Transverse colon (tissue), 4 donors: ENCODE measurements around the gene C10orf90. TPM values are rescaled to one million over a fixed set of nuclear protein-coding genes. Genes with fewer than 3 reads are reported as not detected.

ENCODE experiments used
- DNase-seq: peaks from one replicate; pipeline ENCODE4 v3.0.0-alpha.2; 2019
- H3K27ac ChIP-seq, 4 donors: fragments of 200-600 bp; sonication (generic); 2 replicates each; pipeline ENCODE4 v1.5.1; 2016 to 2018; ENCODE audit warnings: inconsistent platforms in 4 of 4
- H3K27me3 ChIP-seq: fragments of 200-600 bp; sonication (generic); 2 replicates; pipeline ENCODE4 v1.5.1; 2017; ENCODE audit warnings: inconsistent platforms
- H3K36me3 ChIP-seq, 4 donors: fragments of 200-600 bp; sonication (generic); 2 replicates each; pipeline ENCODE4 v1.5.1; 2017 to 2019; ENCODE audit warnings: inconsistent platforms in 4 of 4
- H3K4me1 ChIP-seq, 4 donors: fragments of 200-600 bp; sonication (generic); 2 replicates each; pipeline ENCODE4 v1.5.1; 2017 to 2020; ENCODE audit warnings: inconsistent platforms in 4 of 4
- H3K4me3 ChIP-seq, 4 donors: fragments of 200-600 bp; sonication (generic); 1 replicate in 1 of 4; 2 replicates in 3 of 4; pipeline versions ENCODE4 v1.5.1 to v1.6.1; 2017 to 2019; ENCODE audit warnings: inconsistent platforms in 4 of 4
- H3K9me3 ChIP-seq, 2 donors: fragments of 200-600 bp; sonication (generic); 2 replicates each; pipeline ENCODE4 v1.5.1; 2017 to 2019; ENCODE audit warnings: inconsistent platforms in 2 of 2
- EP300 ChIP-seq: sonication (generic); formaldehyde crosslinking; IDR thresholded peaks from one replicate; pipeline ENCODE4 v1.6.1; 2017; ENCODE audit warnings: antibody characterized with exemption, low read depth
- POLR2A ChIP-seq: fragments of 450-650 bp; IDR thresholded peaks from one replicate; pipeline ENCODE4 v1.6.1; 2016; ENCODE audit warnings: antibody characterized with exemption, mild to moderate bottlenecking, moderate library complexity
- POLR2AphosphoS5 ChIP-seq, 3 donors: sonication (generic); formaldehyde crosslinking; IDR thresholded peaks; one replicate each; pipeline ENCODE4 v1.6.1; 2016; ENCODE audit warnings: antibody characterized with exemption in 3 of 3
- WGBS, 2 donors: methylation state at CpG; one replicate each; pipeline ENCODE4 v1.1.5; 2018; ENCODE audit warnings: low coverage in 1 of 2; 5-methylcytosine and 5-hydroxymethylcytosine counted together
- in situ Hi-C, 4 donors: fragments of 200-750 bp; cut with MboI; loops; one replicate each; pipeline versions ENCODE4 v1.15.0 to v1.15.1; 2017; ENCODE audit warnings: low sequenced_read_pairs in 3 of 4, low pct_ligation_motif_present in 1 of 4, low pct_unique_long_range_greater_than_20kb in 1 of 4
- intact Hi-C: fragments of 100-400 bp; cut with DNase I; formaldehyde crosslinking; loops from one replicate; pipeline ENCODE4 v1.15.1; 2023; ENCODE audit warnings: low total_unique reads
- total RNA-seq, 4 donors: library from RNA; depleted of rRNA; stranded (reverse); fragments of >200 nt; gene quantifications; one replicate each; pipeline ENCODE4 v1.1.0, GENCODE V29; 2016
- TF ChIP-seq, protein P1 (sequence below), 5 experiments: fragments of 200-600 bp in 3 of 5; fragments of 450-650 bp in 2 of 5; sonication (generic) in 3 of 5; IDR thresholded peaks; 1 replicate in 2 of 5; 2 replicates in 3 of 5; pipeline ENCODE4 v1.5.1; 2016 to 2017; ENCODE audit warnings: antibody characterized with exemption in 5 of 5, inconsistent platforms in 3 of 5, mild to moderate bottlenecking in 2 of 5, moderate library complexity in 1 of 5

The C10orf90 gene
- total RNA-seq, 4 donors from 2014 or later, result not detected

DNA sequence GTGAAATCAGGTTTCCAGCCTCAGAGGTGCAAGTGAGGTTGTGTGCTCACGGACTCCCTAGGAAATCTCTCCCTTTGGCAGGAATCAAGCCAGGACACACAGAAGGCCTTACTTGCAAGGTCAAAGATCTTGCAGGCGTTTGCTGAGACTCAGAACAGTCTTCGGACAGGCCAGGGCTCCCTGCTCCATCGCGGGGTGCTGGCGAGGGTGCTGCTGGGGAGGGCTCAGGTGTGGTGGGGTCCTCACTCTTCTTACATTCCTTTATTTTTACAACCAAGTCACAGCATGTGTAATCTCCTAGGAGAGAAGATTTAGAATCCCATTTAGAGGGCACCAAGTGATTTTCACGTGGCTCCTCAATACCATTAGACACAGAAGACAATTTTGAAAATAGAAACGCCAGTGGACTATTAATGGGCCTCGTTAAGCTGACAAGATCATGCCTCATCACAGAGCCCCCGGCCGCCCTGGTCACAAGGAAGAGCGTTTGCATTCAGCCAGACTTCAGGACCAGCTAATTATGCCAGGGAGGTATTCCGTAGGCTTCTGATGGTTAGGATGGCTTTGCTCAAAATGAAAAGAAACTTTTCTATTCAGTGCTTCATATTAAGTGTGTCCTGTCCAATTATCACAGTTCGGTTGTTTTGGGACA lies 209.1 kb downstream of the C10orf90 start:
- intact Hi-C loops (no loop called here), in situ Hi-C loops (no loop called here)
- TF ChIP-seq POLR2AphosphoS5 (IDR thresholded peaks at IDR 0.05) (no peak), EP300 (no peak), POLR2A (no peak)
- TF ChIP-seq, protein P1, sequence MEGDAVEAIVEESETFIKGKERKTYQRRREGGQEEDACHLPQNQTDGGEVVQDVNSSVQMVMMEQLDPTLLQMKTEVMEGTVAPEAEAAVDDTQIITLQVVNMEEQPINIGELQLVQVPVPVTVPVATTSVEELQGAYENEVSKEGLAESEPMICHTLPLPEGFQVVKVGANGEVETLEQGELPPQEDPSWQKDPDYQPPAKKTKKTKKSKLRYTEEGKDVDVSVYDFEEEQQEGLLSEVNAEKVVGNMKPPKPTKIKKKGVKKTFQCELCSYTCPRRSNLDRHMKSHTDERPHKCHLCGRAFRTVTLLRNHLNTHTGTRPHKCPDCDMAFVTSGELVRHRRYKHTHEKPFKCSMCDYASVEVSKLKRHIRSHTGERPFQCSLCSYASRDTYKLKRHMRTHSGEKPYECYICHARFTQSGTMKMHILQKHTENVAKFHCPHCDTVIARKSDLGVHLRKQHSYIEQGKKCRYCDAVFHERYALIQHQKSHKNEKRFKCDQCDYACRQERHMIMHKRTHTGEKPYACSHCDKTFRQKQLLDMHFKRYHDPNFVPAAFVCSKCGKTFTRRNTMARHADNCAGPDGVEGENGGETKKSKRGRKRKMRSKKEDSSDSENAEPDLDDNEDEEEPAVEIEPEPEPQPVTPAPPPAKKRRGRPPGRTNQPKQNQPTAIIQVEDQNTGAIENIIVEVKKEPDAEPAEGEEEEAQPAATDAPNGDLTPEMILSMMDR (IDR thresholded peaks at IDR 0.05), result no peak

DNA sequence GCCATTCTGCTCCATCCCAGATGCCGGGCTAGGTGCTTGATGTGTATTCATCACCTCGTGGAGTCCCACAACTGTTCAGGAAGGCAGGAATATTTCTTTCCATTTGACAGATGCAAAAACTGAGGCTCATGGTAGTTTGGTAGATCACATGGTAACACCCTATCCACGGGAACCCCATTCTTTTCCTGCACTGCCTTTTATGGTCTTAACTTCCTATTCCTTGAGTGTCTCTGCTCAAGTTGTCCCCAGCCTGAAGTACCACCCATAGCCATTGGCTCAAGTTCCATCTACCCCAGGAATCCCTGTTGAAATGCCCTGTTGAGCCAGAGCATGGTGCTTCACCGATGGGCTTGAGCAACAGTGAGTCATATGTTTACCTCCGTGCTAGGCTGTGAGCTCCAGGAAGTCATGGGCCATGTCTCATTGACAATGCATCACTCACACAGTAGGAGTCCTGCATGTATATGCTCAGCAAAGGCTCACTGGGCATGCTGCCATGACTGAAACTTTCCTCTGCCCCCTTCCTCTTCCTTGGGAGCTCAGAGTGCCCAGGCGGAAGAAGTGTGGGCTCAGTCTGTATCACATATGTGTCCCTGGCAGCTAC lies 210.5 kb downstream of the C10orf90 start:
- H3K27ac ChIP-seq, result no peak overlapping the region
- in situ Hi-C loops, result no loop called here
- no peaks in the 10 kb centered on the region for H3K4me1 ChIP-seq
- no peak overlapping the region for H3K4me3 ChIP-seq
- no peak for TF ChIP-seq EP300
- no peaks in the 10 kb centered on the region for H3K27me3 ChIP-seq
- 73 to 80% methylated on average over 2 to 6 of the region's 6 CpGs for WGBS, 2 donors
- no peaks in the 10 kb centered on the region for H3K36me3 ChIP-seq
- intact Hi-C loops, result no loop called here
- no peaks in the 10 kb centered on the region for H3K9me3 ChIP-seq
- DNase-seq, result no peak

More for the DNA sequence above, 209.1 kb downstream of the C10orf90 start:
- 83% methylated on average over 14 of the region's 14 CpGs; no CpG with 5 or more reads in 1 of the 2 donors for whole genome bisulfite sequencing, 2 donors
- no peak for DNase-seq
- H3K36me3 ChIP-seq, result no peaks in the 10 kb centered on the region
- no peaks in the 10 kb centered on the region for H3K27me3 ChIP-seq
- no peak overlapping the region for H3K4me3 ChIP-seq
- H3K27ac ChIP-seq, result no peak overlapping the region
- H3K9me3 ChIP-seq, result no peaks in the 10 kb centered on the region
- H3K4me1 ChIP-seq, result no peaks in the 10 kb centered on the region

DNA sequence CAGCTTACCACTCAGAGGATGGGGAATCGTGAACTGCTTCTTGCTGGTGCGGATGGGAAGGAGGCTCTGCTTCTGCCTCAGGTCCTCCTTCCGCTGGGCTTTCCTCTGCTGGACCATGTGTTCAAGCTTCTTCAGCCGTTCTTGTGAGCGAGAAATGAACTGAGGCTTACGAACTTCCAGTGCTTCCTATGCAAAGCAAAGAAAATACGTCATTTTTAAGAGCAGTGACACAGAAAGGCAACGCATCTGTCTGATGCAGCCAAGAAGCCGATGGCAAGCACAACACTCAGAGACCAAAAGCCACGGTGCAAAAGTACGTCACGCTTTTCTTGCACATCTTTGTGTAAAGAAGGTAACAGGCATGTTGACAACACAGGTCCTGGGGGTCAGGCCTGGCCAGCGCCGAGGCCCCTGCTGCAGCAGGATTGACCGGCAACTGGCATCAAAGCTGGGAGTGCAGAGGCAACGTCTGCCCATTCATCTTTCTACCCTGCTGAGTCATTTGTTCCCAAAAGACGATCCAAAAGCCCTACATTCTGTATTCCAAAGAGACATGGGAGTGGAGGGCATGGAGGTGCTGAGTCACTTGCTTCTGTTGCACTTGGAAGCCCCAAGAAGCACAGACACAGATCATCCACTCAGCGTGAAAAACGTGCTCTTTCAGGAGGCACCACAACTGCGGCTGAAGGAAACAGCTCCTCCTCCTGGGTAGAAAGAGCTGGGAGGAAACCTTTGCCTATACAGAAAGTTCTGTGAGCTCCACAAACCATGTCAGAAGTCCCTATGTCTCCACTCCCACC lies 211.3 kb downstream of the C10orf90 start:
- H3K4me1 ChIP-seq, result no peaks in the 10 kb centered on the region
- in situ Hi-C loops, result no loop called here
- H3K27ac ChIP-seq, result no peak overlapping the region
- no peaks in the 10 kb centered on the region for H3K36me3 ChIP-seq
- TF ChIP-seq, protein P1 (IDR thresholded peaks at IDR 0.05), result no peak
- no peak for TF ChIP-seq POLR2AphosphoS5 (IDR thresholded peaks at IDR 0.05)
- no peak for TF ChIP-seq POLR2A
- TF ChIP-seq EP300, result no peak
- WGBS, 2 donors, result 77% methylated on average over 20 of the region's 20 CpGs; no CpG with 5 or more reads in 1 of the 2 donors
- intact Hi-C loops, result no loop called here
- H3K9me3 ChIP-seq, result no peaks in the 10 kb centered on the region
- H3K4me3 ChIP-seq, result no peak overlapping the region
- DNase-seq, result no peak
- H3K27me3 ChIP-seq, result no peaks in the 10 kb centered on the region

DNA sequence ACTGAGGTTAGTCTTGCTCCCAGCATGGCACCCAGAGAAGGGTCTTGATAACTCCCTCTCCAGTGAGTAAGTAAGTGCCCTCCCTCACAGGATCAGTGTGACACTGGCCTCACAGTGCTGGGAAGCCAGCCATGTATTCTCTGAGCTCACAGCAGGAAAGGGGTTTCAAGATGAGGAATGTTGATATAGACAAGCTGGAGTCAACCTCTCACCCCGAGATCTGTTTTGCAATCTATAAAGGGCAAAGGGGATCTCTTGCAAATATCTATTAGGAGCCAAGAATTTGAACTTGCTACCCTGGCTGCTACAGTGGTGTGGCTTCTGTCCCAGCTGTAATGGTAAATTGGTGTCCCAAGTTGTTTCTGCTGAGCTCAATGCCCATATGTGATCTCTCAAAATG lies 212.0 kb downstream of the C10orf90 start:
- Histone ChIP-seq H3K4me3 (no peak overlapping the region), H3K4me1 (no peaks in the 10 kb centered on the region), H3K27ac (no peak overlapping the region), H3K36me3 (no peaks in the 10 kb centered on the region), H3K27me3 (no peaks in the 10 kb centered on the region), H3K9me3 (no peaks in the 10 kb centered on the region)
- in situ Hi-C loops (no loop called here), intact Hi-C loops (no loop called here)
- TF ChIP-seq, protein P1 (IDR thresholded peaks at IDR 0.05), result no peak
- no peak for TF ChIP-seq POLR2A
- no peak for TF ChIP-seq EP300
- WGBS, 2 donors, result 29% methylated on average over 1 of the region's 1 CpG; no CpG with 5 or more reads in 1 of the 2 donors
- DNase-seq, result no peak
